Fibroblast of lung (primary cell): ENCODE data around the gene ERCC8. TPM values are rescaled to one million over a fixed set of nuclear protein-coding genes. Genes with fewer than 3 reads are reported as not detected.
"Not testable (repeated sequence)": the region's sequence is repeated elsewhere in the genome, so short reads cannot be mapped to it uniquely, and the experiment has no call there.

Experiments used
- DNase-seq, 2 donors: peaks; one replicate each; pipeline versions ENCODE4 v3.0.0 to v3.0.0-alpha.2; 2010; ENCODE audit warnings: low read depth in 2 of 2
- H2AFZ ChIP-seq: 2 replicates; pipeline ENCODE4 v1.5.1; 2012; ENCODE audit warnings: low read length, control low read depth, inconsistent platforms
- H3K27ac ChIP-seq: 2 replicates; pipeline ENCODE4 v1.5.1; 2011; ENCODE audit warnings: low read length, control low read depth; ENCODE audit not compliant: insufficient read depth
- H3K27me3 ChIP-seq: 2 replicates; pipeline ENCODE4 v1.5.1; 2011; ENCODE audit warnings: mild to moderate bottlenecking, low read length; ENCODE audit not compliant: control insufficient read depth, insufficient read depth
- H3K36me3 ChIP-seq: 2 replicates; pipeline ENCODE4 v1.5.1; 2011; ENCODE audit warnings: low read length; ENCODE audit not compliant: control insufficient read depth, insufficient read depth
- H3K4me1 ChIP-seq: 2 replicates; pipeline ENCODE4 v1.5.1; 2011; ENCODE audit warnings: low read length; ENCODE audit not compliant: control insufficient read depth, insufficient read depth; ENCODE audit errors: extremely low read depth
- H3K4me2 ChIP-seq: 2 replicates; pipeline ENCODE4 v1.5.1; 2011; ENCODE audit warnings: low read length, control low read depth; ENCODE audit not compliant: insufficient read depth; ENCODE audit errors: extremely low read depth
- H3K4me3 ChIP-seq, 4 experiments: fragments of 200-600 bp in 1 of 4; sonication (generic) in 1 of 4; replicated peaks in 1 of 4; 2 replicates each; pipeline ENCODE4 v1.5.1; 2011 to 2016; ENCODE audit warnings: low read length in 4 of 4, low read depth in 3 of 4, mild to moderate bottlenecking in 3 of 4, control low read depth in 2 of 4, inconsistent platforms in 1 of 4, mixed read lengths in 1 of 4; ENCODE audit not compliant: insufficient read depth in 1 of 4; ENCODE audit errors: control extremely low read depth in 1 of 4
- H3K79me2 ChIP-seq: 2 replicates; pipeline ENCODE4 v1.5.1; 2012; ENCODE audit warnings: mild to moderate bottlenecking, low read length, inconsistent platforms; ENCODE audit not compliant: control insufficient read depth, insufficient read depth
- H3K9ac ChIP-seq: 2 replicates; pipeline ENCODE4 v1.5.1; 2011; ENCODE audit warnings: mild to moderate bottlenecking, low read length, control low read depth; ENCODE audit not compliant: insufficient read depth
- H3K9me3 ChIP-seq: 2 replicates; pipeline ENCODE4 v1.5.1; 2012; ENCODE audit warnings: low read depth, low read length; ENCODE audit not compliant: control insufficient read depth, insufficient read depth
- H4K20me1 ChIP-seq: 2 replicates; pipeline ENCODE4 v1.5.1; 2011; ENCODE audit warnings: low read length; ENCODE audit not compliant: control insufficient read depth, insufficient read depth; ENCODE audit errors: extremely low read depth
- CTCF ChIP-seq, 2 donors: IDR thresholded peaks in 1 of 2; conservative IDR thresholded peaks in 1 of 2; 1 replicate in 1 of 2; 2 replicates in 1 of 2; pipeline ENCODE4 v1.5.1; 2011 to 2012; ENCODE audit warnings: low read length in 2 of 2, control low read depth in 1 of 2, inconsistent platforms in 1 of 2, low read depth in 1 of 2, mild to moderate bottlenecking in 1 of 2
- EZH2 ChIP-seq: IDR thresholded peaks from 2 replicates; pipeline ENCODE4 v1.5.1; 2012; ENCODE audit warnings: low read length, control low read depth, mild to moderate bottlenecking; ENCODE audit errors: missing control alignments
- polyA plus RNA-seq, 2 donors: library from polyadenylated mRNA; depleted of rRNA in 1 of 2; stranded (reverse) in 1 of 2; unstranded in 1 of 2; fragments of >200 nt; gene quantifications; 2 replicates each; pipeline ENCODE4 v1.2.1, GENCODE V29; 2011 to 2012; ENCODE audit warnings: missing spikeins in 1 of 2
- total RNA-seq: library from RNA; depleted of rRNA; stranded (reverse); fragments of >200 nt; gene quantifications from 2 replicates; pipeline ENCODE4 v1.2.1, GENCODE V29; 2014

ERCC8 gene
- total and polyA plus RNA-seq, 2 donors (not counting 1 experiment from before 2014, with no cell fraction given): 16.3 to 23.7 TPM

- Histone ChIP-seq H3K27me3 (no peaks in the 10 kb centered on the region), H3K4me1 (no peaks in the 10 kb centered on the region), H3K9ac (no peak overlapping the region), H3K4me3 (no peak overlapping the region), H4K20me1 (no peaks in the 10 kb centered on the region), H3K36me3 (no peaks in the 10 kb centered on the region), H3K4me2 (no peak overlapping the region), H2AFZ (no peak overlapping the region), H3K79me2 (no peaks in the 10 kb centered on the region), H3K9me3 (no peaks in the 10 kb centered on the region), H3K27ac (no peak overlapping the region)
- no peak for DNase-seq
- no peak for TF ChIP-seq EZH2
- no peak for TF ChIP-seq CTCF (conservative IDR thresholded peaks at IDR 0.05 in 1 of 2, IDR thresholded peaks at IDR 0.05 in 1 of 2; ENCODE audit: low read depth in 1 of 2, low read length in 2 of 2)
These were observed 74.0 kb downstream of the ERCC8 start for GRCh38 chr5:60870857-60871256.

DNA sequence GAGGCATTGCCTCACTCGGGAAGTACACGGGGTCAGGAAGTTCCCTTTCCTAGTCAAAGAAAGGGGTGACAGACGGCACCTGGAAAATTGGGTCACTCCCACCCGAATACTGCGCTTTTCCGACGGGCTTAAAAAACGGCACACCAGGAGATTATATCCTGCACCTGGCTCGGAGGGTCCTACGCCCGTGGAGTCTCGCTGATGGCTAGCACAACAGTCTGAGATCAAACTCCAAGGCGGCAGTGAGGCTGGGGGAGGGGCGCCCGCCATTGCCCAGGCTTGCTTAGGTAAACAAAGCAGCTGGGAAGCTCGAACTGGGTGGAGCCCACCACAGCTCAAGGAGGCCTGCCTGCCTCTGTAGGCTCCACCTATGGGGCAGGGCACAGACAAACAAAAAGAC, 84.3 kb downstream of the ERCC8 start:
- H2AFZ ChIP-seq, H3K4me2 ChIP-seq, H3K9me3 ChIP-seq, H4K20me1 ChIP-seq, H3K79me2 ChIP-seq, H3K27me3 ChIP-seq, H3K27ac ChIP-seq, DNase-seq, H3K4me3 ChIP-seq, H3K9ac ChIP-seq, H3K36me3 ChIP-seq, H3K4me1 ChIP-seq: not testable (repeated sequence)

GRCh38 chr5:60856066-60856465, 88.8 kb downstream of the ERCC8 start:
- Histone ChIP-seq H3K4me2 (no peak overlapping the region), H3K4me1 (no peaks in the 10 kb centered on the region), H3K27me3 (no peaks in the 10 kb centered on the region), H3K36me3 (no peaks in the 10 kb centered on the region), H2AFZ (no peak overlapping the region), H3K9ac (no peak overlapping the region), H3K4me3 (no peak overlapping the region), H3K27ac (no peak overlapping the region), H4K20me1 (no peaks in the 10 kb centered on the region), H3K79me2 (no peaks in the 10 kb centered on the region), H3K9me3 (no peaks in the 10 kb centered on the region)
- DNase-seq: peak in 1 of 2 donors; percentile 72
- TF ChIP-seq CTCF (conservative IDR thresholded peaks at IDR 0.05 in 1 of 2, IDR thresholded peaks at IDR 0.05 in 1 of 2; ENCODE audit: low read depth in 1 of 2, low read length in 2 of 2): no peak

- H3K9me3 ChIP-seq: no peaks in the 10 kb centered on the region
- H3K9ac ChIP-seq: no peak overlapping the region
- TF ChIP-seq EZH2 (no peak), CTCF (conservative IDR thresholded peaks at IDR 0.05 in 1 of 2, IDR thresholded peaks at IDR 0.05 in 1 of 2; ENCODE audit: low read depth in 1 of 2, low read length in 2 of 2) (no peak)
- no peaks in the 10 kb centered on the region for H3K4me1 ChIP-seq
- no peak overlapping the region for H3K4me3 ChIP-seq
- H3K4me2 ChIP-seq: no peak overlapping the region
- H3K27ac ChIP-seq: no peak overlapping the region
- DNase-seq: no peak
- H3K27me3 ChIP-seq: no peaks in the 10 kb centered on the region
- H3K36me3 ChIP-seq: no peaks in the 10 kb centered on the region
- no peak overlapping the region for H2AFZ ChIP-seq
- no peaks in the 10 kb centered on the region for H4K20me1 ChIP-seq
- H3K79me2 ChIP-seq: no peaks in the 10 kb centered on the region
These were observed 91.9 kb downstream of the ERCC8 start for GRCh38 chr5:60852940-60853339.
